ENCODE measurements around the gene DNAH5. TPM values are rescaled to one million over a fixed set of nuclear protein-coding genes. Genes with fewer than 3 reads are reported as not detected.

Gene DNAH5
- total RNA-seq, 1 donor from 2014 or later = 1.0 TPM

- Histone ChIP-seq H3K4me1 (ENCODE audit: control insufficient read depth in 3 of 3, insufficient read depth in 3 of 3, low read length in 3 of 3) (no peaks in the 10 kb centered on the region), H3K27me3 (ENCODE audit: control insufficient read depth in 3 of 3, insufficient read depth in 3 of 3, low read length in 3 of 3) (no peaks in the 10 kb centered on the region), H3K9me3 (ENCODE audit: control insufficient read depth in 3 of 3, low read length in 3 of 3) (no peaks in the 10 kb centered on the region)
Observed at GRCh38 chr5:13749766-13750165, 194.7 kb downstream of the DNAH5 start.

GRCh38 chr5:13746026-13746425 lies 198.5 kb downstream of the DNAH5 start:
- H3K9ac ChIP-seq (ENCODE audit: low read depth in 1 of 3, low read length in 3 of 3) = no peak overlapping the region
- no peaks in the 10 kb centered on the region for H3K9me3 ChIP-seq (ENCODE audit: control insufficient read depth in 3 of 3, low read length in 3 of 3)
- no peak overlapping the region for H3K4me3 ChIP-seq (ENCODE audit: low read length in 3 of 3)
- no peaks in the 10 kb centered on the region for H3K4me1 ChIP-seq (ENCODE audit: control insufficient read depth in 3 of 3, insufficient read depth in 3 of 3, low read length in 3 of 3)
- no peak overlapping the region for H3K27ac ChIP-seq (ENCODE audit: low read depth, low read length)
- H3K27me3 ChIP-seq (ENCODE audit: control insufficient read depth in 3 of 3, insufficient read depth in 3 of 3, low read length in 3 of 3) = no peaks in the 10 kb centered on the region
- no peaks in the 10 kb centered on the region for H3K36me3 ChIP-seq (ENCODE audit: control insufficient read depth in 3 of 3, insufficient read depth in 3 of 3, low read length in 3 of 3)

More at GRCh38 chr5:13749766-13750165, 194.7 kb downstream of the DNAH5 start:
- no peak overlapping the region for H3K27ac ChIP-seq (ENCODE audit: low read depth, low read length)
- no peak overlapping the region for H3K4me3 ChIP-seq (ENCODE audit: low read length in 3 of 3)
- no peaks in the 10 kb centered on the region for H3K36me3 ChIP-seq (ENCODE audit: control insufficient read depth in 3 of 3, insufficient read depth in 3 of 3, low read length in 3 of 3)
- no peak overlapping the region for H3K9ac ChIP-seq (ENCODE audit: low read depth in 1 of 3, low read length in 3 of 3)

DNA sequence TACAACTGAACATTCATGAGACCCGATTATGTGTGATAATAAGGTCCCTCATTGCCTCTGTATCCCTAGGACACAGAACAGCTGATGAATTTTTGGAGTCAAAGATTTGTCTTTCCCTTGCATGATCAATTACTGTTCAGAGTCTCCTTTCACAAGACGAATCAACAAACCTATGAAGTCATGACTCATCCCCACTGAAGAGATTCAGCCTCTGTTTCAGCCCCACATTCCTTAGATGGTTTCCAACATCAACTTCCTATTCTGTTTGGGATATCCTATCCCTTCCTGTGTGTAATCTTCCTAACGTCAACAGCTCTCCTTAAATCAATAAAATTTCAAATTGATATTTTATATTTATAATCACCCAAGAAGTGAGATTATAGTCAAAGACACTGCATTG lies 199.0 kb downstream of the DNAH5 start:
- no peak overlapping the region for H3K9ac ChIP-seq (ENCODE audit: low read depth in 1 of 3, low read length in 3 of 3)
- no peak overlapping the region for H3K4me3 ChIP-seq (ENCODE audit: low read length in 3 of 3)
- H3K27ac ChIP-seq (ENCODE audit: low read depth, low read length) = no peak overlapping the region
- no peaks in the 10 kb centered on the region for H3K27me3 ChIP-seq (ENCODE audit: control insufficient read depth in 3 of 3, insufficient read depth in 3 of 3, low read length in 3 of 3)
- no peaks in the 10 kb centered on the region for H3K4me1 ChIP-seq (ENCODE audit: control insufficient read depth in 3 of 3, insufficient read depth in 3 of 3, low read length in 3 of 3)
- no peaks in the 10 kb centered on the region for H3K36me3 ChIP-seq (ENCODE audit: control insufficient read depth in 3 of 3, insufficient read depth in 3 of 3, low read length in 3 of 3)
- no peaks in the 10 kb centered on the region for H3K9me3 ChIP-seq (ENCODE audit: control insufficient read depth in 3 of 3, low read length in 3 of 3)

DNA sequence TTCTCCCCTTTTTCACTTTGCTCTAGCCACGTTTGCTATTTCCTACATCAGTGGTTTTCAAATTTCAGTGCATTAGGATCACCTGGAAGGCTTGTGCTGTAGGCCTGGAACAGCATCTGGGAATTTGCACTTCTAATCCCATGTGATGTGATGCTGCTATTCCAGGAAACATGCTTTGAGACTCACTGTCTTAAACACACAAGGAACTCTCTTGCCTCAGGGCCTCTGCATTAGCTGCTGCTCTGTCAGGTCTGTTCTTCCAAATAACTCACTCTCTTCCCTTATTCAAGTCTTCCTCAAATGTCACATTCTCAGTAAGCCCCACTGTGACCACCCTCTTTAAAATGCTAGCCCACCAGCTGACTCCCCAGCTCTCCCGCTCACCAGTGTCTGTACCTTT lies 204.0 kb downstream of the DNAH5 start:
- no peak overlapping the region for H3K9ac ChIP-seq (ENCODE audit: low read depth in 1 of 3, low read length in 3 of 3)
- H3K36me3 ChIP-seq (ENCODE audit: control insufficient read depth in 3 of 3, insufficient read depth in 3 of 3, low read length in 3 of 3) = no peaks in the 10 kb centered on the region
- H3K4me3 ChIP-seq (ENCODE audit: low read length in 3 of 3) = no peak overlapping the region
- no peaks in the 10 kb centered on the region for H3K4me1 ChIP-seq (ENCODE audit: control insufficient read depth in 3 of 3, insufficient read depth in 3 of 3, low read length in 3 of 3)
- H3K9me3 ChIP-seq (ENCODE audit: control insufficient read depth in 3 of 3, low read length in 3 of 3) = no peaks in the 10 kb centered on the region
- no peak overlapping the region for H3K27ac ChIP-seq (ENCODE audit: low read depth, low read length)
- H3K27me3 ChIP-seq (ENCODE audit: control insufficient read depth in 3 of 3, insufficient read depth in 3 of 3, low read length in 3 of 3) = no peaks in the 10 kb centered on the region

DNA sequence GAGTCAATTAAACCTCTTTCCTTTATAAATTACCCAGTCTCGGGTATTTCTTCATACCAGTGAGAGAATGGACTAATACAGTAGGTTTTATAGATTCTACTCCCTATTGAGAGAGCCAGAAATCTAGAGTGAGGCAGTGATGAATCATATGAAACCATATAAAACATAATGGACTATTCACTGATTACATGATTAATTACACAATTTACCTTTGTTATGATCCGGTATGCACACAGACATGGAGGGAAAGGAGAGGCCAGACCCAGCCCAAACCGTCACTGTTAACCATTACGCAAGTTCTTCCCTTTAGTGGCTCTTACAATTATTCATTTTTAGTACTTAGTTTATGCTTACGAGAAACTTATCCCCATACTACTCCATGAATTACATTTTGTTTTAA lies 205.0 kb downstream of the DNAH5 start:
- Histone ChIP-seq H3K9ac (ENCODE audit: low read depth in 1 of 3, low read length in 3 of 3) (no peak overlapping the region), H3K27me3 (ENCODE audit: control insufficient read depth in 3 of 3, insufficient read depth in 3 of 3, low read length in 3 of 3) (no peaks in the 10 kb centered on the region), H3K9me3 (ENCODE audit: control insufficient read depth in 3 of 3, low read length in 3 of 3) (no peaks in the 10 kb centered on the region), H3K27ac (ENCODE audit: low read depth, low read length) (no peak overlapping the region), H3K4me1 (ENCODE audit: control insufficient read depth in 3 of 3, insufficient read depth in 3 of 3, low read length in 3 of 3) (no peaks in the 10 kb centered on the region), H3K4me3 (ENCODE audit: low read length in 3 of 3) (no peak overlapping the region), H3K36me3 (ENCODE audit: control insufficient read depth in 3 of 3, insufficient read depth in 3 of 3, low read length in 3 of 3) (no peaks in the 10 kb centered on the region)

- H3K27ac ChIP-seq (ENCODE audit: low read depth, low read length) = no peak overlapping the region
- peaks cover 0 to 2% (median 0%) of the 10 kb centered on the region in 3 donors for H3K9me3 ChIP-seq (ENCODE audit: control insufficient read depth in 3 of 3, low read length in 3 of 3)
- H3K4me3 ChIP-seq (ENCODE audit: low read length in 3 of 3) = no peak overlapping the region
- H3K4me1 ChIP-seq (ENCODE audit: control insufficient read depth in 3 of 3, insufficient read depth in 3 of 3, low read length in 3 of 3) = no peaks in the 10 kb centered on the region
- H3K9ac ChIP-seq (ENCODE audit: low read depth in 1 of 3, low read length in 3 of 3) = no peak overlapping the region
- no peaks in the 10 kb centered on the region for H3K27me3 ChIP-seq (ENCODE audit: control insufficient read depth in 3 of 3, insufficient read depth in 3 of 3, low read length in 3 of 3)
- no peaks in the 10 kb centered on the region for H3K36me3 ChIP-seq (ENCODE audit: control insufficient read depth in 3 of 3, insufficient read depth in 3 of 3, low read length in 3 of 3)
Observed at GRCh38 chr5:13735691-13736090, 208.8 kb downstream of the DNAH5 start.

DNA sequence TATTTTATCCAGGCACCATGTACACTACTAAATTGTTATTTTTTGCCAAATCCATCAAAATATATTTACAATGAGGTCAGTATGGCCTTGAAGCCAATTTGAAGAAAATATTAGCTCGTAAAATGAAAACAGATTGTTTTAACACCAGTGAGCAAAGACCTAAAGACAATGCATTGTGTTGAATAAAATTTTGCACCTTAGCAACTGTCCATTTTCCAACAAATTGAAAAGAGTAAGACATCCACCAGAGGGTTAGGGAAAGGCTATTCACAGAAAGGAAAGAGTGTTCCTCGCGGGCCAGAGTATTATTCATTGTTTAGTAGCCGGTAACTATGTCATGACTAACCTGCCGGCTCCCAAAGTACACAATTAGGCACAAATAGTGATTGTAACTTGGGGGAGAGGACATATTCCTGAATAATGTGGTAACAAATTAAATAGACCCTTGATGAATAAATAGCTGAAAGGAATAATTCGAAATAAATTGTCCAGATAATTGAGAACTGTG lies 213.3 kb downstream of the DNAH5 start:
- no peak overlapping the region for H3K9ac ChIP-seq (ENCODE audit: low read depth in 1 of 3, low read length in 3 of 3)
- no peaks in the 10 kb centered on the region for H3K27me3 ChIP-seq (ENCODE audit: control insufficient read depth in 3 of 3, insufficient read depth in 3 of 3, low read length in 3 of 3)

DNA sequence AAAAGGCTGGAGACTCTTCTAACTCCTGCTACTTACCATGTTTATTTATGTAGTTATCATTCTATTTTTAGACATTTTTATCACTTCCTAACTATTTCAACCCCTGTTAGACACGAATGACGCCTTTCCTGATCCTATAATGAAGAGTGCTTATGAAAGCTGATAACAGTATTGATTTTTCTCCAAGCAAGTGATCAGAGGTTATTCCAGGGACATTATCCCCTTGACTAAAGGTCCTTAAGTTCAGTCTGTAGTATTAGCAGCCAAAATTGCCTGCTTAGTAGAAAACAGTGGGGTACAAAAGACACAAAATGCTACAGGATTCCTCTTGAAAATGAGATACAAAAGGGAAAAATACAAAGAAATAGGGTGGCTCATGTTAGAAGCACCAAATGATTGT lies 235.6 kb downstream of the DNAH5 start:
- H3K4me3 ChIP-seq (ENCODE audit: low read length in 3 of 3) = no peak overlapping the region
- H3K9me3 ChIP-seq (ENCODE audit: control insufficient read depth in 3 of 3, low read length in 3 of 3) = no peaks in the 10 kb centered on the region
- H3K4me1 ChIP-seq (ENCODE audit: control insufficient read depth in 3 of 3, insufficient read depth in 3 of 3, low read length in 3 of 3) = no peaks in the 10 kb centered on the region
- H3K27ac ChIP-seq (ENCODE audit: low read depth, low read length) = no peak overlapping the region
- H3K27me3 ChIP-seq (ENCODE audit: control insufficient read depth in 3 of 3, insufficient read depth in 3 of 3, low read length in 3 of 3) = no peaks in the 10 kb centered on the region
- no peak overlapping the region for H3K9ac ChIP-seq (ENCODE audit: low read depth in 1 of 3, low read length in 3 of 3)
- no peaks in the 10 kb centered on the region for H3K36me3 ChIP-seq (ENCODE audit: control insufficient read depth in 3 of 3, insufficient read depth in 3 of 3, low read length in 3 of 3)

More for the DNA sequence above, 213.3 kb downstream of the DNAH5 start:
- H3K27ac ChIP-seq (ENCODE audit: low read depth, low read length) = no peak overlapping the region
- H3K36me3 ChIP-seq (ENCODE audit: control insufficient read depth in 3 of 3, insufficient read depth in 3 of 3, low read length in 3 of 3) = no peaks in the 10 kb centered on the region
- H3K4me3 ChIP-seq (ENCODE audit: low read length in 3 of 3) = no peak overlapping the region
- H3K9me3 ChIP-seq (ENCODE audit: control insufficient read depth in 3 of 3, low read length in 3 of 3) = peaks cover 0 to 2% (median 0%) of the 10 kb centered on the region in 3 donors
- no peaks in the 10 kb centered on the region for H3K4me1 ChIP-seq (ENCODE audit: control insufficient read depth in 3 of 3, insufficient read depth in 3 of 3, low read length in 3 of 3)

DNA sequence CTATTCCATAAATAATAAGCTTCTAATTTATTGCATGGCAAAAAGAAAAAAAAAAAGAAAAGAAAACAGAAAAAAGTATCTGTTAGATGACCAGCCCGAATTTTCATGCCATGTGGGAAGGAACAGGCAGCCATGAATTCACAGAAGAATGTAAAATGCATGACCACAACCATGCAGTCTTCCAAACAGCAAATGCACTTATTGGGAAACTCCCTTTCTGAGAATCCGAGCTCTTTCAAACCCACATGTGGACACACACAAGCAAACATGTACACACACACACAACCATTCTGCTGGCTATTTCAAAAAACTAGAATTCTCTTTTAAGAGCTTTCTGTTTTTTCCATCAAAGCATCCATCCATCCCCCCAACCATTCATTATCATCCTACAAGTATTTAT lies 236.1 kb downstream of the DNAH5 start:
- H3K4me3 ChIP-seq (ENCODE audit: low read length in 3 of 3) = no peak overlapping the region
- no peak overlapping the region for H3K9ac ChIP-seq (ENCODE audit: low read depth in 1 of 3, low read length in 3 of 3)
- no peak overlapping the region for H3K27ac ChIP-seq (ENCODE audit: low read depth, low read length)
- H3K9me3 ChIP-seq (ENCODE audit: control insufficient read depth in 3 of 3, low read length in 3 of 3) = no peaks in the 10 kb centered on the region
- no peaks in the 10 kb centered on the region for H3K4me1 ChIP-seq (ENCODE audit: control insufficient read depth in 3 of 3, insufficient read depth in 3 of 3, low read length in 3 of 3)
- no peaks in the 10 kb centered on the region for H3K27me3 ChIP-seq (ENCODE audit: control insufficient read depth in 3 of 3, insufficient read depth in 3 of 3, low read length in 3 of 3)
- no peaks in the 10 kb centered on the region for H3K36me3 ChIP-seq (ENCODE audit: control insufficient read depth in 3 of 3, insufficient read depth in 3 of 3, low read length in 3 of 3)

DNA sequence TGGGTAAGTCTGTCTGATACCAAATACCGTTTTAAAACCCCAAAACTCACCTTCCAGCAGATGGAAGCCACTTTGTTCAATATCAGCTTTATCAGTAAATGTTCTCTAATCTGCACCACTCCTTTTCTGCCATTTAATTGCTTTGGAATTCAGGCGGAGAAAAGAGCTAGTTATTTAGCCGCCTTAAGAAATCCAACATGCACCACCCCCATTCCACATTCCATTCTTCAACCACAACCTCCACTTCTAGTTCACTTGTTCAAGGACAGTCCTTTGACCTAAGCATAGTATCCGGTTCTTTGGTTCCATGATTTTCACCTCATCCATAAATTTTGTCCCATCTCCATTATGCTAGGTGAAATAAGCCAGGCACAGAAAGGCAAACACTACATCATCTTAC lies 240.1 kb downstream of the DNAH5 start:
- Histone ChIP-seq H3K27ac (ENCODE audit: low read depth, low read length) (no peak overlapping the region), H3K9me3 (ENCODE audit: control insufficient read depth in 3 of 3, low read length in 3 of 3) (peaks cover 0 to 2% (median 0%) of the 10 kb centered on the region in 3 donors), H3K36me3 (ENCODE audit: control insufficient read depth in 3 of 3, insufficient read depth in 3 of 3, low read length in 3 of 3) (no peaks in the 10 kb centered on the region), H3K9ac (ENCODE audit: low read depth in 1 of 3, low read length in 3 of 3) (no peak overlapping the region), H3K27me3 (ENCODE audit: control insufficient read depth in 3 of 3, insufficient read depth in 3 of 3, low read length in 3 of 3) (no peaks in the 10 kb centered on the region), H3K4me1 (ENCODE audit: control insufficient read depth in 3 of 3, insufficient read depth in 3 of 3, low read length in 3 of 3) (no peaks in the 10 kb centered on the region), H3K4me3 (ENCODE audit: low read length in 3 of 3) (no peak overlapping the region)

GRCh38 chr5:13700626-13701025 lies 243.9 kb downstream of the DNAH5 start:
- Histone ChIP-seq H3K9ac (ENCODE audit: low read depth in 1 of 3, low read length in 3 of 3) (no peak overlapping the region), H3K27me3 (ENCODE audit: control insufficient read depth in 3 of 3, insufficient read depth in 3 of 3, low read length in 3 of 3) (no peaks in the 10 kb centered on the region), H3K4me1 (ENCODE audit: control insufficient read depth in 3 of 3, insufficient read depth in 3 of 3, low read length in 3 of 3) (no peaks in the 10 kb centered on the region), H3K27ac (ENCODE audit: low read depth, low read length) (no peak overlapping the region), H3K36me3 (ENCODE audit: control insufficient read depth in 3 of 3, insufficient read depth in 3 of 3, low read length in 3 of 3) (no peaks in the 10 kb centered on the region), H3K9me3 (ENCODE audit: control insufficient read depth in 3 of 3, low read length in 3 of 3) (peaks cover 0 to 2% (median 0%) of the 10 kb centered on the region in 3 donors), H3K4me3 (ENCODE audit: low read length in 3 of 3) (no peak overlapping the region)

All from skeletal muscle tissue (tissue), 4 donors.